Loucy (cell line): ENCODE results near the gene NKX1-2.

ENCODE experiments used
- H2AFZ ChIP-seq: fragments of 200-600 bp; sonication (generic); 2 replicates; pipeline ENCODE4 v1.6.0; 2016; ENCODE audit warnings: antibody characterized with exemption, mild to moderate bottlenecking, low read length, moderate library complexity
- H3F3A ChIP-seq: fragments of 200-600 bp; 2 replicates; pipeline ENCODE4 v1.6.0; 2016; ENCODE audit warnings: antibody characterized with exemption, low read depth, mild to moderate bottlenecking
- H3K27me3 ChIP-seq: fragments of 200-600 bp; sonication (generic); 2 replicates; pipeline ENCODE4 v1.6.1; 2014; ENCODE audit warnings: low read length, mild to moderate bottlenecking; ENCODE audit not compliant: insufficient read depth, poor library complexity, severe bottlenecking
- H3K36me3 ChIP-seq: fragments of 200-600 bp; sonication (generic); 2 replicates; pipeline ENCODE4 v1.6.1; 2016; ENCODE audit warnings: low read length; ENCODE audit not compliant: insufficient read depth
- H3K4me1 ChIP-seq: fragments of 200-600 bp; sonication (generic); 2 replicates; pipeline ENCODE4 v1.5.1; 2014; ENCODE audit warnings: low read length, mild to moderate bottlenecking; ENCODE audit not compliant: insufficient read depth, poor library complexity, severe bottlenecking
- H3K4me2 ChIP-seq: fragments of 200-600 bp; sonication (generic); 2 replicates; pipeline ENCODE4 v1.6.0; 2014; ENCODE audit warnings: antibody characterized with exemption, low read length, low read depth, mild to moderate bottlenecking; ENCODE audit not compliant: poor library complexity, severe bottlenecking
- H3K4me3 ChIP-seq: fragments of 200-600 bp; sonication (generic); 2 replicates; pipeline ENCODE4 v1.5.1; 2014; ENCODE audit warnings: low read length, mild to moderate bottlenecking, mixed read lengths; ENCODE audit not compliant: poor library complexity, severe bottlenecking
- H3K79me2 ChIP-seq: fragments of 200-600 bp; sonication (generic); 2 replicates; pipeline ENCODE4 v1.6.1; 2014; ENCODE audit warnings: low read length; ENCODE audit not compliant: insufficient read depth
- H3K9ac ChIP-seq: fragments of 200-600 bp; sonication (generic); 2 replicates; pipeline ENCODE4 v1.6.0; 2014; ENCODE audit warnings: mild to moderate bottlenecking, low read depth, low read length, moderate library complexity; ENCODE audit not compliant: poor library complexity, severe bottlenecking
- H3K9me2 ChIP-seq: fragments of 200-600 bp; sonication (generic); replicated peaks from 2 replicates; pipeline ENCODE4 v1.6.1; 2016; ENCODE audit warnings: low read depth, low read length, mixed read lengths
- H3K9me3 ChIP-seq: fragments of 200-600 bp; sonication (generic); 2 replicates; pipeline ENCODE4 v1.6.1; 2014; ENCODE audit warnings: mild to moderate bottlenecking, antibody characterized with exemption, low read length, low read depth; ENCODE audit not compliant: insufficient read depth
- H4K20me1 ChIP-seq: fragments of 200-600 bp; sonication (generic); 2 replicates; pipeline ENCODE4 v1.6.0; 2014; ENCODE audit warnings: antibody characterized with exemption, low read length, mild to moderate bottlenecking; ENCODE audit not compliant: insufficient read depth, poor library complexity, severe bottlenecking
- CTCF ChIP-seq: fragments of 200-600 bp; sonication (generic); conservative IDR thresholded peaks from 2 replicates; pipeline ENCODE4 v1.5.1; 2014; ENCODE audit warnings: mild to moderate bottlenecking, antibody characterized with exemption, low read length
- EZH2phosphoT487 ChIP-seq: fragments of 200-600 bp; IDR thresholded peaks from 2 replicates; pipeline ENCODE4 v1.6.1; 2018; ENCODE audit warnings: antibody characterized with exemption, mild to moderate bottlenecking, moderate library complexity, borderline replicate concordance

The NKX1-2 gene

GRCh38 chr10:124460144-124460543 lies 10.3 kb upstream of the NKX1-2 start:
- Histone ChIP-seq H3K4me2 (no peak overlapping the region), H3K27me3 (no peaks in the 10 kb centered on the region), H3K9me3 (no peaks in the 10 kb centered on the region), H3K9me2 (no peaks in the 10 kb centered on the region), H3K9ac (no peak overlapping the region), H3F3A (no peaks in the 10 kb centered on the region), H2AFZ (no peak overlapping the region), H3K36me3 (no peaks in the 10 kb centered on the region), H3K4me1 (peaks cover 18% of the 10 kb centered on the region), H3K79me2 (peaks cover 6% of the 10 kb centered on the region; the same call in 1 of the 2 replicates), H4K20me1 (no peaks in the 10 kb centered on the region), H3K4me3 (no peak overlapping the region)
- no peak for TF ChIP-seq EZH2phosphoT487
- TF ChIP-seq CTCF: no peak

GRCh38 chr10:124459395-124459794 lies 9.6 kb upstream of the NKX1-2 start:
- Histone ChIP-seq H3K4me2 (no peak overlapping the region), H3K9me3 (no peaks in the 10 kb centered on the region), H3K36me3 (no peaks in the 10 kb centered on the region), H3K79me2 (peaks cover 6% of the 10 kb centered on the region; the same call in 1 of the 2 replicates), H3K4me3 (no peak overlapping the region), H3K27me3 (no peaks in the 10 kb centered on the region), H3F3A (no peaks in the 10 kb centered on the region), H2AFZ (no peak overlapping the region), H4K20me1 (no peaks in the 10 kb centered on the region), H3K9ac (no peak overlapping the region), H3K4me1 (peaks cover 11% of the 10 kb centered on the region), H3K9me2 (no peaks in the 10 kb centered on the region)
- TF ChIP-seq EZH2phosphoT487 (no peak), CTCF (no peak)

GRCh38 chr10:124458889-124459288 lies 9.1 kb upstream of the NKX1-2 start:
- peaks cover 6% of the 10 kb centered on the region; the same call in 1 of the 2 replicates for H3K79me2 ChIP-seq
- TF ChIP-seq CTCF (no peak), EZH2phosphoT487 (no peak)
- no peaks in the 10 kb centered on the region for H4K20me1 ChIP-seq
- no peaks in the 10 kb centered on the region for H3K27me3 ChIP-seq
- no peaks in the 10 kb centered on the region for H3F3A ChIP-seq
- no peak overlapping the region for H3K9ac ChIP-seq
- H3K9me3 ChIP-seq: no peaks in the 10 kb centered on the region
- no peaks in the 10 kb centered on the region for H3K36me3 ChIP-seq
- H2AFZ ChIP-seq: no peak overlapping the region
- H3K4me2 ChIP-seq: no peak overlapping the region
- H3K4me1 ChIP-seq: peaks cover 6% of the 10 kb centered on the region
- no peak overlapping the region for H3K4me3 ChIP-seq
- no peaks in the 10 kb centered on the region for H3K9me2 ChIP-seq
